GM18951 (cell line): Measurements from ENCODE around the gene CSTPP1.

Experiments
- POLR2A ChIP-seq: IDR thresholded peaks from 4 replicates; pipeline ENCODE4 v1.6.1; 2011; ENCODE audit warnings: mild to moderate bottlenecking; ENCODE audit not compliant: insufficient read length, insufficient read depth; ENCODE audit errors: extremely low read depth
- in situ Hi-C: fragments of 300-500 bp; cut with MboI; formaldehyde crosslinking; loops from one replicate; pipeline ENCODE4 v1.12.0; 2022; ENCODE audit warnings: low sequenced_read_pairs, mixed read lengths, inconsistent platforms; ENCODE audit not compliant: unreplicated experiment

CSTPP1 gene

GRCh38 chr11:47177229-47177845 lies 240.8 kb downstream of the CSTPP1 start:
- TF ChIP-seq POLR2A = no peak
- in situ Hi-C loops = no loop called here

- TF ChIP-seq POLR2A = no peak
- in situ Hi-C loops = no loop called here
These were observed 241.3 kb downstream of the CSTPP1 start for GRCh38 chr11:47177846-47178245.

GRCh38 chr11:47178316-47178715 lies 241.8 kb downstream of the CSTPP1 start:
- in situ Hi-C loops = no loop called here
- no peak for TF ChIP-seq POLR2A

- TF ChIP-seq POLR2A = no peak
- in situ Hi-C loops = no loop called here
These were observed 242.4 kb downstream of the CSTPP1 start for GRCh38 chr11:47178737-47179654.

- no peak for TF ChIP-seq POLR2A
- in situ Hi-C loops = no loop called here
These were observed 243.1 kb downstream of the CSTPP1 start for GRCh38 chr11:47179655-47179991.

- in situ Hi-C loops = no loop called here
- no peak for TF ChIP-seq POLR2A
These were observed 243.6 kb downstream of the CSTPP1 start for GRCh38 chr11:47180006-47180787.

- no peak for TF ChIP-seq POLR2A
- in situ Hi-C loops = no loop called here
These were observed 244.7 kb downstream of the CSTPP1 start for GRCh38 chr11:47181271-47181670.

- TF ChIP-seq POLR2A = no peak
- in situ Hi-C loops = no loop called here
These were observed 245.8 kb downstream of the CSTPP1 start for GRCh38 chr11:47182380-47182779.

GRCh38 chr11:47183031-47183856 lies 246.7 kb downstream of the CSTPP1 start:
- in situ Hi-C loops = no loop called here
- TF ChIP-seq POLR2A = no peak

GRCh38 chr11:47183969-47184368 lies 247.4 kb downstream of the CSTPP1 start:
- in situ Hi-C loops = no loop called here
- no peak for TF ChIP-seq POLR2A

- in situ Hi-C loops = no loop called here
- TF ChIP-seq POLR2A = no peak
These were observed 248.2 kb downstream of the CSTPP1 start for GRCh38 chr11:47184711-47185304.

- in situ Hi-C loops = no loop called here
- no peak for TF ChIP-seq POLR2A
These were observed 248.9 kb downstream of the CSTPP1 start for GRCh38 chr11:47185305-47186075.

- TF ChIP-seq POLR2A = no peak
- in situ Hi-C loops = no loop called here
These were observed 249.6 kb downstream of the CSTPP1 start, which contains the start of gene PACSIN3 for GRCh38 chr11:47186076-47186699. Gene PACSIN3 (minus strand): TSS chr11:47186434. CDS start chr11:47182727, 3,707 bp downstream.
